ENCODE measurements around the gene IKZF2. TPM values are rescaled to one million over a fixed set of nuclear protein-coding genes. Genes with fewer than 3 reads are reported as not detected.

The IKZF2 gene
- total RNA-seq (2014; rRNA removed; shearing (Covaris generic); ENCODE audit: low replicate concordance) = 0.14 and 0.52 TPM in 2 replicates

GRCh38 chr2:213151437-213152064 lies at the start of gene IKZF2:
IKZF2 (minus strand) TSS chr2:213151612; CDS start chr2:213148629, 2,983 bp downstream.
- peak; percentile 65 for DNase-seq (ENCODE audit: low read depth)
- in situ Hi-C loops (cut with HindIII; ENCODE audit: low pct_unique_long_range_greater_than_20kb, low sequenced_read_pairs) = no loop called here

- no peak for DNase-seq (ENCODE audit: low read depth)
- in situ Hi-C loops (cut with HindIII; ENCODE audit: low pct_unique_long_range_greater_than_20kb, low sequenced_read_pairs) = no loop called here
These were observed 48.5 kb upstream of the IKZF2 start for GRCh38 chr2:213199871-213200270.

GRCh38 chr2:213189001-213189899 lies 37.8 kb upstream of the IKZF2 start:
- no peak for DNase-seq (ENCODE audit: low read depth)
- in situ Hi-C loops (cut with HindIII; ENCODE audit: low pct_unique_long_range_greater_than_20kb, low sequenced_read_pairs) = no loop called here

GRCh38 chr2:213188533-213188867 lies 37.1 kb upstream of the IKZF2 start:
- no peak for DNase-seq (ENCODE audit: low read depth)
- in situ Hi-C loops (cut with HindIII; ENCODE audit: low pct_unique_long_range_greater_than_20kb, low sequenced_read_pairs) = no loop called here

- peak; percentile 19 for DNase-seq (ENCODE audit: low read depth)
These were observed 36.6 kb upstream of the IKZF2 start for GRCh38 chr2:213187833-213188532.

GRCh38 chr2:213187386-213187785 lies 36.0 kb upstream of the IKZF2 start:
- no peak for DNase-seq (ENCODE audit: low read depth)
- in situ Hi-C loops (cut with HindIII; ENCODE audit: low pct_unique_long_range_greater_than_20kb, low sequenced_read_pairs) = no loop called here

More at GRCh38 chr2:213187833-213188532, 36.6 kb upstream of the IKZF2 start:
- in situ Hi-C loops (cut with HindIII; ENCODE audit: low pct_unique_long_range_greater_than_20kb, low sequenced_read_pairs) = no loop called here

- in situ Hi-C loops (cut with HindIII; ENCODE audit: low pct_unique_long_range_greater_than_20kb, low sequenced_read_pairs) = no loop called here
- DNase-seq (ENCODE audit: low read depth) = no peak
These were observed 33.9 kb upstream of the IKZF2 start for GRCh38 chr2:213185147-213185822.

GRCh38 chr2:213181712-213182111 lies 30.3 kb upstream of the IKZF2 start:
- DNase-seq (ENCODE audit: low read depth) = no peak
- in situ Hi-C loops (cut with HindIII; ENCODE audit: low pct_unique_long_range_greater_than_20kb, low sequenced_read_pairs) = no loop called here

GRCh38 chr2:213177679-213178078 lies 26.3 kb upstream of the IKZF2 start:
- DNase-seq (ENCODE audit: low read depth) = no peak
- in situ Hi-C loops (cut with HindIII; ENCODE audit: low pct_unique_long_range_greater_than_20kb, low sequenced_read_pairs) = no loop called here

- no peak for DNase-seq (ENCODE audit: low read depth)
- in situ Hi-C loops (cut with HindIII; ENCODE audit: low pct_unique_long_range_greater_than_20kb, low sequenced_read_pairs) = no loop called here
These were observed 24.3 kb upstream of the IKZF2 start for GRCh38 chr2:213175673-213176247.

- in situ Hi-C loops (cut with HindIII; ENCODE audit: low pct_unique_long_range_greater_than_20kb, low sequenced_read_pairs) = no loop called here
These were observed 21.2 kb upstream of the IKZF2 start for GRCh38 chr2:213172641-213173040.

GRCh38 chr2:213171147-213171546 lies 19.7 kb upstream of the IKZF2 start:
- in situ Hi-C loops (cut with HindIII; ENCODE audit: low pct_unique_long_range_greater_than_20kb, low sequenced_read_pairs) = no loop called here
- DNase-seq (ENCODE audit: low read depth) = no peak

More at GRCh38 chr2:213172641-213173040, 21.2 kb upstream of the IKZF2 start:
- DNase-seq (ENCODE audit: low read depth) = no peak

- in situ Hi-C loops (cut with HindIII; ENCODE audit: low pct_unique_long_range_greater_than_20kb, low sequenced_read_pairs) = no loop called here
- DNase-seq (ENCODE audit: low read depth) = no peak
These were observed 16.0 kb upstream of the IKZF2 start for GRCh38 chr2:213167271-213167930.

- no peak for DNase-seq (ENCODE audit: low read depth)
- in situ Hi-C loops (cut with HindIII; ENCODE audit: low pct_unique_long_range_greater_than_20kb, low sequenced_read_pairs) = no loop called here
These were observed 14.7 kb upstream of the IKZF2 start for GRCh38 chr2:213166109-213166508.

GRCh38 chr2:213164263-213164662 lies 12.9 kb upstream of the IKZF2 start:
- in situ Hi-C loops (cut with HindIII; ENCODE audit: low pct_unique_long_range_greater_than_20kb, low sequenced_read_pairs) = no loop called here
- DNase-seq (ENCODE audit: low read depth) = no peak

GRCh38 chr2:213162516-213163118 lies 11.2 kb upstream of the IKZF2 start:
- in situ Hi-C loops (cut with HindIII; ENCODE audit: low pct_unique_long_range_greater_than_20kb, low sequenced_read_pairs) = no loop called here

GRCh38 chr2:213161759-213162515 lies 10.5 kb upstream of the IKZF2 start:
- no peak for DNase-seq (ENCODE audit: low read depth)
- in situ Hi-C loops (cut with HindIII; ENCODE audit: low pct_unique_long_range_greater_than_20kb, low sequenced_read_pairs) = no loop called here

More at GRCh38 chr2:213162516-213163118, 11.2 kb upstream of the IKZF2 start:
- DNase-seq (ENCODE audit: low read depth) = no peak
